HepG2 (cell line): ENCODE results near the gene TTYH1. TPM values are rescaled to one million over a fixed set of nuclear protein-coding genes. Genes with fewer than 3 reads are reported as not detected.

Source experiments
- CENPT ChIP-seq: sonication (generic); formaldehyde crosslinking; IDR thresholded peaks from 2 replicates; pipeline ENCODE4 v1.8.0; 2022; ENCODE audit warnings: low read depth, mild to moderate bottlenecking, moderate library complexity, missing genetic modification reagents
- GABPB1 ChIP-seq: IDR thresholded peaks from 2 replicates; pipeline ENCODE4 v1.6.1; 2016; ENCODE audit warnings: mild to moderate bottlenecking, missing genetic modification reagents, moderate library complexity, missing compliant biosample characterization
- GTF2F1 ChIP-seq: fragments of 150-350 bp; IDR thresholded peaks from 2 replicates; pipeline ENCODE4 v1.6.1; 2014; ENCODE audit warnings: low read length
- ISL2 ChIP-seq: sonication (generic); formaldehyde crosslinking; IDR thresholded peaks from 2 replicates; pipeline ENCODE4 v1.5.0; 2020; ENCODE audit warnings: missing genetic modification reagents
- KDM5B ChIP-seq: sonication (generic); formaldehyde crosslinking; IDR thresholded peaks from 2 replicates; pipeline ENCODE4 v1.4.0; 2020; ENCODE audit warnings: missing genetic modification reagents, mild to moderate bottlenecking, borderline replicate concordance
- PHF8 ChIP-seq: sonication (generic); formaldehyde crosslinking; IDR thresholded peaks from 2 replicates; pipeline ENCODE4 v1.5.0; 2020; ENCODE audit warnings: missing genetic modification reagents
- POLR2AphosphoS2 ChIP-seq: IDR thresholded peaks from 2 replicates; pipeline ENCODE4 v1.6.1; 2011; ENCODE audit warnings: low read depth, low read length, improper control_type of control experiment
- REL ChIP-seq: sonication (generic); formaldehyde crosslinking; conservative IDR thresholded peaks from 2 replicates; pipeline ENCODE4 v1.8.0; 2022; ENCODE audit warnings: mild to moderate bottlenecking, missing genetic modification reagents, moderate library complexity
- SALL1 ChIP-seq: sonication (generic); formaldehyde crosslinking; IDR thresholded peaks from 2 replicates; pipeline ENCODE4 v1.8.0; 2022; ENCODE audit warnings: mild to moderate bottlenecking, missing genetic modification reagents
- SP1 ChIP-seq, 2 experiments: fragments of 450-650 bp in 1 of 2; sonication (generic) in 1 of 2; formaldehyde crosslinking in 1 of 2; IDR thresholded peaks; 2 replicates each; pipeline versions ENCODE4 v1.4.0 to v1.6.1; 2016 to 2020; ENCODE audit warnings: missing genetic modification reagents in 1 of 2
- SP5 ChIP-seq: IDR thresholded peaks from 2 replicates; pipeline ENCODE4 v1.6.1; 2016; ENCODE audit warnings: low read depth, borderline replicate concordance
- YEATS2 ChIP-seq: sonication (generic); formaldehyde crosslinking; IDR thresholded peaks from 2 replicates; pipeline ENCODE4 v1.4.0; 2020; ENCODE audit warnings: missing genetic modification reagents, borderline replicate concordance
- ZFP82 ChIP-seq: sonication (generic); formaldehyde crosslinking; IDR thresholded peaks from 2 replicates; pipeline ENCODE4 v1.5.1; 2020; ENCODE audit warnings: mild to moderate bottlenecking, missing genetic modification reagents, borderline replicate concordance
- ZMYM4 ChIP-seq: sonication (generic); formaldehyde crosslinking; IDR thresholded peaks from 2 replicates; pipeline ENCODE4 v1.8.1; 2023; ENCODE audit warnings: mild to moderate bottlenecking, missing genetic modification reagents
- polyA plus RNA-seq, 8 experiments: library from polyadenylated mRNA; depleted of rRNA in 3 of 8; stranded (reverse) in 7 of 8; unstranded in 1 of 8; fragments of >200 nt; fragmentation: Illumina TruSeq in 4 of 8; extraction: Trizol in 4 of 8; gene quantifications; 2 replicates each; pipeline versions ENCODE4 v1.2.1 to v1.2.3, GENCODE V29; 2011 to 2016; ENCODE audit warnings: low read depth in 4 of 8, missing spikeins in 1 of 8, mixed read lengths in 1 of 8; ENCODE audit not compliant: insufficient read depth in 1 of 8
- total RNA-seq, 5 experiments: library from RNA; depleted of rRNA; stranded (reverse); fragments of >200 nt; fragmentation: Illumina TruSeq; extraction: Trizol; gene quantifications; 2 replicates each; pipeline ENCODE4 v1.2.3, GENCODE V29; 2016; ENCODE audit warnings: low read depth in 1 of 5
- TF ChIP-seq, protein P1 (sequence below): sonication (generic); formaldehyde crosslinking; IDR thresholded peaks from 2 replicates; pipeline ENCODE4 v1.4.0; 2020; ENCODE audit warnings: missing genetic modification reagents; ENCODE audit errors: not compliant biosample characterization
- TF ChIP-seq, protein P2 (sequence below): sonication (generic); formaldehyde crosslinking; IDR thresholded peaks from 2 replicates; pipeline ENCODE4 v1.4.0; 2020; ENCODE audit warnings: mild to moderate bottlenecking, low read depth, missing genetic modification reagents
- TF ChIP-seq, protein P3 (sequence below): sonication (generic); formaldehyde crosslinking; IDR thresholded peaks from 2 replicates; pipeline ENCODE4 v1.8.1; 2023; ENCODE audit warnings: missing genetic modification reagents, inconsistent platforms, borderline replicate concordance
- TF ChIP-seq, protein P4 (sequence below): sonication (generic); formaldehyde crosslinking; IDR thresholded peaks from 2 replicates; pipeline ENCODE4 v1.5.0; 2020; ENCODE audit warnings: mild to moderate bottlenecking, missing genetic modification reagents
- TF ChIP-seq, protein P5 (sequence below): sonication (generic); formaldehyde crosslinking; IDR thresholded peaks from 2 replicates; pipeline ENCODE4 v1.5.0; 2020; ENCODE audit warnings: missing genetic modification reagents, mild to moderate bottlenecking, borderline replicate concordance
- TF ChIP-seq, protein P6 (sequence below): sonication (generic); formaldehyde crosslinking; IDR thresholded peaks from 2 replicates; pipeline ENCODE4 v1.4.0; 2020; ENCODE audit warnings: missing genetic modification reagents, mild to moderate bottlenecking, borderline replicate concordance

Gene TTYH1
- total and polyA plus RNA-seq, 2 of the 13 experiments (the other 11 are each of a cell fraction or from before 2014, with no cell fraction given): 6.9 to 19.9 TPM

DNA sequence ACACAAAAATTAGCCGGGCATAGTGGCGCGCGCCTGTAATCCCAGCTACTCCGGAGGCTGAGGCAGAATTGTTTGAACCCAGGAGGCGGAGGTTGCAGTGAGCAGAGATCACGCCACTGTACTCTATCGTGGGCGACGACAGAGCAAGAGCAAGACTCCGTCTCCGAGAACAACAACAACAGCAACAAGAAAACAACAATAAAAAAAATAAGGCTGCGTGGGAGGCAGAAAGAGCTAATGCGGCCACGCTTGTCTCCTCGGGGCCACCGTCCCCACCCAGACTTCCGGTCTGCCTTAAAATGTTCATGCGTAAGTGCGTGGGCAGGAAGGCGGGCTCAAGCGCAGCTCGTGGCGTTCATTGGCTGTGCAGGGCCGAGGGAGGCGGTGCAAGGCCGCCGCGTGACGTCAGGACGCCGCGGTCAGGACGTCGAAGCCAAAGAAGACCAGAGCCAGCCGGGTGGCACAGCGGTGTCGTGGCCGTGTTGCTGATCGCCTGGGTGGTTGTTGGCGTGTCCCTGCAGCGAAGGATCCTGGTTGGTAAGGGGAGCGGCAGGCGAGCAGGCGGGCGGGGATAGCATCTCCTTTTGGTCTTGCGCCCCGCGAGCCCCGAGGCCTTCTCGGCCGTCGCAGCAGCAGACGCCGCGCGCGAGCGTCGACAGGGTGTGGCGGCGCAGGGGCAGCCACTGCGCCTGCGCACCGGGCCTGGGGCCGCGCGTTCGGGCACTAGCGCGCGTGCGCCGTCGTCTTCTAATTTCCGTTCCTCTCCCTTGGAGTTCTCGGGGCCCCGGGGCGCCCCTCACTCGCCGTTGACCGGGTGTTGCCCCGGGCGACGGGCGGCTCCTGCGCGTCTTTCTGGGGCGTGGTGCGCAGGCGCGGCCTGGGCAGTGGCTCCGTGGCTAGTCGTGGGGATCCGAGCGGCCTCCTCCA is 33.8 kb downstream of the TTYH1 start, which contains the start of gene LENG8 (continued):
- TF ChIP-seq, protein P1, sequence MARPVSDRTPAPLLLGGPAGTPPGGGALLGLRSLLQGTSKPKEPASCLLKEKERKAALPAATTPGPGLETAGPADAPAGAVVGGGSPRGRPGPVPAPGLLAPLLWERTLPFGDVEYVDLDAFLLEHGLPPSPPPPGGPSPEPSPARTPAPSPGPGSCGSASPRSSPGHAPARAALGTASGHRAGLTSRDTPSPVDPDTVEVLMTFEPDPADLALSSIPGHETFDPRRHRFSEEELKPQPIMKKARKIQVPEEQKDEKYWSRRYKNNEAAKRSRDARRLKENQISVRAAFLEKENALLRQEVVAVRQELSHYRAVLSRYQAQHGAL: no peak
- TF ChIP-seq SALL1 (CRISPR knock-in tag) (peak; percentile 96), SP5 (CRISPR knock-in tag) (peak; percentile 71), REL (CRISPR knock-in tag) (no peak; the same call in 1 of the 2 replicates), KDM5B (CRISPR knock-in tag) (peak; percentile 87), YEATS2 (CRISPR knock-in tag) (peak; percentile 90), POLR2AphosphoS2 (no peak), CENPT (CRISPR knock-in tag) (peak; percentile 50; the same call in 1 of the 2 replicates), SP1 (IDR thresholded peaks at IDR 0.05) (no peak), SP1 (CRISPR knock-in tag; IDR thresholded peaks at IDR 0.05) (peak; percentile 87), GTF2F1 (no peak), GABPB1 (CRISPR knock-in tag) (peak; percentile 95), ZMYM4 (peak; percentile 87), ZFP82 (CRISPR knock-in tag) (peak; percentile 21; the same call in 1 of the 2 replicates), ISL2 (CRISPR knock-in tag) (peak; percentile 23), PHF8 (CRISPR knock-in tag) (peak; percentile 96)
- TF ChIP-seq, protein P2, sequence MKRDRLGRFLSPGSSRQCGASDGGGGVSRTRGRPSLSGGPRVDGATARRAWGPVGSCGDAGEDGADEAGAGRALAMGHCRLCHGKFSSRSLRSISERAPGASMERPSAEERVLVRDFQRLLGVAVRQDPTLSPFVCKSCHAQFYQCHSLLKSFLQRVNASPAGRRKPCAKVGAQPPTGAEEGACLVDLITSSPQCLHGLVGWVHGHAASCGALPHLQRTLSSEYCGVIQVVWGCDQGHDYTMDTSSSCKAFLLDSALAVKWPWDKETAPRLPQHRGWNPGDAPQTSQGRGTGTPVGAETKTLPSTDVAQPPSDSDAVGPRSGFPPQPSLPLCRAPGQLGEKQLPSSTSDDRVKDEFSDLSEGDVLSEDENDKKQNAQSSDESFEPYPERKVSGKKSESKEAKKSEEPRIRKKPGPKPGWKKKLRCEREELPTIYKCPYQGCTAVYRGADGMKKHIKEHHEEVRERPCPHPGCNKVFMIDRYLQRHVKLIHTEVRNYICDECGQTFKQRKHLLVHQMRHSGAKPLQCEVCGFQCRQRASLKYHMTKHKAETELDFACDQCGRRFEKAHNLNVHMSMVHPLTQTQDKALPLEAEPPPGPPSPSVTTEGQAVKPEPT (CRISPR knock-in tag): peak; percentile 96
- TF ChIP-seq, protein P3, sequence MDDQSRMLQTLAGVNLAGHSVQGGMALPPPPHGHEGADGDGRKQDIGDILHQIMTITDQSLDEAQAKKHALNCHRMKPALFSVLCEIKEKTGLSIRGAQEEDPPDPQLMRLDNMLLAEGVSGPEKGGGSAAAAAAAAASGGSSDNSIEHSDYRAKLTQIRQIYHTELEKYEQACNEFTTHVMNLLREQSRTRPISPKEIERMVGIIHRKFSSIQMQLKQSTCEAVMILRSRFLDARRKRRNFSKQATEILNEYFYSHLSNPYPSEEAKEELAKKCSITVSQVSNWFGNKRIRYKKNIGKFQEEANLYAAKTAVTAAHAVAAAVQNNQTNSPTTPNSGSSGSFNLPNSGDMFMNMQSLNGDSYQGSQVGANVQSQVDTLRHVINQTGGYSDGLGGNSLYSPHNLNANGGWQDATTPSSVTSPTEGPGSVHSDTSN (CRISPR knock-in tag): no peak
- TF ChIP-seq, protein P4, sequence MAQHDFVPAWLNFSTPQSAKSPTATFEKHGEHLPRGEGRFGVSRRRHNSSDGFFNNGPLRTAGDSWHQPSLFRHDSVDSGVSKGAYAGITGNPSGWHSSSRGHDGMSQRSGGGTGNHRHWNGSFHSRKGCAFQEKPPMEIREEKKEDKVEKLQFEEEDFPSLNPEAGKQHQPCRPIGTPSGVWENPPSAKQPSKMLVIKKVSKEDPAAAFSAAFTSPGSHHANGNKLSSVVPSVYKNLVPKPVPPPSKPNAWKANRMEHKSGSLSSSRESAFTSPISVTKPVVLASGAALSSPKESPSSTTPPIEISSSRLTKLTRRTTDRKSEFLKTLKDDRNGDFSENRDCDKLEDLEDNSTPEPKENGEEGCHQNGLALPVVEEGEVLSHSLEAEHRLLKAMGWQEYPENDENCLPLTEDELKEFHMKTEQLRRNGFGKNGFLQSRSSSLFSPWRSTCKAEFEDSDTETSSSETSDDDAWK (CRISPR knock-in tag): no peak
- TF ChIP-seq, protein P5, sequence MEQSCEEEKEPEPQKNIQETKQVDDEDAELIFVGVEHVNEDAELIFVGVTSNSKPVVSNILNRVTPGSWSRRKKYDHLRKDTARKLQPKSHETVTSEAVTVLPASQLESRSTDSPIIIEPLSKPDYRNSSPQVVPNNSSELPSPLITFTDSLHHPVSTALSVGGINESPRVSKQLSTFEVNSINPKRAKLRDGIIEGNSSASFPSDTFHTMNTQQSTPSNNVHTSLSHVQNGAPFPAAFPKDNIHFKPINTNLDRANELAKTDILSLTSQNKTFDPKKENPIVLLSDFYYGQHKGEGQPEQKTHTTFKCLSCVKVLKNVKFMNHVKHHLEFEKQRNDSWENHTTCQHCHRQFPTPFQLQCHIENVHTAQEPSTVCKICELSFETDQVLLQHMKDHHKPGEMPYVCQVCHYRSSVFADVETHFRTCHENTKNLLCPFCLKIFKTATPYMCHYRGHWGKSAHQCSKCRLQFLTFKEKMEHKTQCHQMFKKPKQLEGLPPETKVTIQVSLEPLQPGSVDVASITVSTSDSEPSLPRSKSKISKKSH (CRISPR knock-in tag): peak; percentile 84
- TF ChIP-seq, protein P6, sequence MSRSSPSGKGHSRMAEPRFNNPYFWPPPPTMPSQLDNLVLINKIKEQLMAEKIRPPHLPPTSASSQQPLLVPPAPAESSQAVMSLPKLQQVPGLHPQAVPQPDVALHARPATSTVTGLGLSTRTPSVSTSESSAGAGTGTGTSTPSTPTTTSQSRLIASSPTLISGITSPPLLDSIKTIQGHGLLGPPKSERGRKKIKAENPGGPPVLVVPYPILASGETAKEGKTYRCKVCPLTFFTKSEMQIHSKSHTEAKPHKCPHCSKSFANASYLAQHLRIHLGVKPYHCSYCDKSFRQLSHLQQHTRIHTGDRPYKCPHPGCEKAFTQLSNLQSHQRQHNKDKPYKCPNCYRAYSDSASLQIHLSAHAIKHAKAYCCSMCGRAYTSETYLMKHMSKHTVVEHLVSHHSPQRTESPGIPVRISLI: peak; percentile 41; the same call in 1 of the 2 replicates
